SH-SY5Y (cell line): ENCODE results near the gene ATP1A1.

Experiments used
- GATA2 ChIP-seq: IDR thresholded peaks from 2 replicates; pipeline ENCODE4 v1.6.1; 2011; ENCODE audit warnings: mild to moderate bottlenecking, low read depth, low read length
- GATA3 ChIP-seq: IDR thresholded peaks from 2 replicates; pipeline ENCODE4 v1.6.1; 2011; ENCODE audit warnings: low read depth, mild to moderate bottlenecking, low read length, moderate library complexity

DNA sequence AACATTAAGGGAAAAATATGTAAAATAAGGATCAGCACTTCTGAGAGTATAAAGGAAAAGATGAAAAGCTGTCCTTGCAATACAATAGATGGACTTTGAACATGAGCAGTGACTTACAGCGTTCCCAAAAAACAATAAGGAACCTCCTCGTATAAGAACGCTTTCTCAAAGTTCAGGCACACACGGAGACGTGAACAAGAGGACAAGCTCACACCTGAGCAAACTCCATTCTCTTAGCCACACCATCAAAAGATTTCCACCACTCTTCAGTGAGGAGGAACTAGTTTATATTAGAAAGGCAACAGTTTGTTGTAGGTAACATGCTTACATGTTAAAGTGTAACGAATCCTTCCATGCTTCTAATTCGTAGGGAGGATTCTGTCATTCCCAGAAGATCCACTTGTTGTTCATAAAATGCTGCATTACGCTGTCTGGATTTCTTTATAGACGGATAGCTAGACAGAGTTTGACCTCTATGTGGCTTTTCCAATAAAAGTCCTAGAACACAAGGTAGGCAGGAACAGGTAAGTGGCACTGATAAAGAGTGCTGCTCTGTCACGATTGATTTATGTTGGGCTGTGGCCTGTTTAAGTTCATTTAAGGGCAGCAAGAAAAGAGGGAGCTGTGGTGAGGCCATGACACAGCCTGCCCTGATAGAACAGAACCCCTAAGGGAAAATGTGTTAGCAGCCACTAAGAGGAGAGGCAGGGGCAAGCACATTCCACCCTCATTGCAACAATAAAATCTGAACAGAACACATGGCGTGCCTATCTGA is 37.0 kb upstream of the ATP1A1 start:
- no peak for TF ChIP-seq GATA3
- no peak for TF ChIP-seq GATA2
